ENCODE data around the gene GMPPB. TPM values are rescaled to one million over a fixed set of nuclear protein-coding genes. Genes with fewer than 3 reads are reported as not detected.

Gene GMPPB
- total and polyA plus RNA-seq, 2 donors from 2014 or later = 25.0 to 37.4 TPM

GRCh38 chr3:49745986-49746385 lies 22.2 kb upstream of the GMPPB start:
- peaks cover 0 to 2% (median 2%) of the 10 kb centered on the region in 3 donors for H3K36me3 ChIP-seq (ENCODE audit: control insufficient read depth in 2 of 3, insufficient read depth in 3 of 3, low read length in 3 of 3)
- no peak overlapping the region for H3K27ac ChIP-seq (ENCODE audit: low read depth in 2 of 2, low read length in 2 of 2)
- H3K9me3 ChIP-seq (ENCODE audit: control insufficient read depth in 2 of 3, insufficient read depth in 1 of 3, low read length in 3 of 3) = no peaks in the 10 kb centered on the region
- no peaks in the 10 kb centered on the region for H3K27me3 ChIP-seq (ENCODE audit: control insufficient read depth, insufficient read depth, low read length)
- no peak for FAIRE-seq
- H3K4me3 ChIP-seq (ENCODE audit: low read length in 3 of 3) = no peak overlapping the region
- intact Hi-C loops (cut with DNase I) = no loop called here
- H3K9ac ChIP-seq (ENCODE audit: low read length in 3 of 3) = no peak overlapping the region
- TF ChIP-seq CTCF (IDR thresholded peaks at IDR 0.05; ENCODE audit: borderline replicate concordance, extremely low read depth, insufficient read depth) = no peak
- DNase-seq = no peak
- H3K4me1 ChIP-seq (ENCODE audit: control insufficient read depth in 2 of 3, insufficient read depth in 2 of 3, low read depth in 1 of 3, low read length in 3 of 3) = no peaks in the 10 kb centered on the region

GRCh38 chr3:49740427-49740826 lies 16.7 kb upstream of the GMPPB start:
- intact Hi-C loops (cut with DNase I) = no loop called here
- H3K4me3 ChIP-seq (ENCODE audit: low read length in 3 of 3) = no peak overlapping the region
- H3K27me3 ChIP-seq (ENCODE audit: control insufficient read depth, insufficient read depth, low read length) = no peaks in the 10 kb centered on the region
- FAIRE-seq (no peak), DNase-seq (no peak)
- H3K4me1 ChIP-seq (ENCODE audit: control insufficient read depth in 2 of 3, insufficient read depth in 2 of 3, low read depth in 1 of 3, low read length in 3 of 3) = no peaks in the 10 kb centered on the region
- no peak overlapping the region for H3K27ac ChIP-seq (ENCODE audit: low read depth in 2 of 2, low read length in 2 of 2)
- no peak overlapping the region for H3K9ac ChIP-seq (ENCODE audit: low read length in 3 of 3)
- peaks cover 6 to 23% (median 13%) of the 10 kb centered on the region in 3 donors for H3K36me3 ChIP-seq (ENCODE audit: control insufficient read depth in 2 of 3, insufficient read depth in 3 of 3, low read length in 3 of 3)
- no peak for TF ChIP-seq CTCF (IDR thresholded peaks at IDR 0.05; ENCODE audit: borderline replicate concordance, extremely low read depth, insufficient read depth)
- H3K9me3 ChIP-seq (ENCODE audit: control insufficient read depth in 2 of 3, insufficient read depth in 1 of 3, low read length in 3 of 3) = no peaks in the 10 kb centered on the region

GRCh38 chr3:49738067-49738713 lies 14.4 kb upstream of the GMPPB start:
- no peak overlapping the region for H3K9ac ChIP-seq (ENCODE audit: low read length in 3 of 3)
- no peak for TF ChIP-seq CTCF (IDR thresholded peaks at IDR 0.05; ENCODE audit: borderline replicate concordance, extremely low read depth, insufficient read depth)
- no peaks in the 10 kb centered on the region for H3K9me3 ChIP-seq (ENCODE audit: control insufficient read depth in 2 of 3, insufficient read depth in 1 of 3, low read length in 3 of 3)
- peaks cover 6 to 27% (median 20%) of the 10 kb centered on the region in 3 donors for H3K36me3 ChIP-seq (ENCODE audit: control insufficient read depth in 2 of 3, insufficient read depth in 3 of 3, low read length in 3 of 3)
- H3K27me3 ChIP-seq (ENCODE audit: control insufficient read depth, insufficient read depth, low read length) = no peaks in the 10 kb centered on the region
- no peak for DNase-seq
- H3K4me1 ChIP-seq (ENCODE audit: control insufficient read depth in 2 of 3, insufficient read depth in 2 of 3, low read depth in 1 of 3, low read length in 3 of 3) = no peaks in the 10 kb centered on the region
- FAIRE-seq = no peak
- intact Hi-C loops (cut with DNase I) = no loop called here
- no peak overlapping the region for H3K4me3 ChIP-seq (ENCODE audit: low read length in 3 of 3)
- H3K27ac ChIP-seq (ENCODE audit: low read depth in 2 of 2, low read length in 2 of 2) = no peak overlapping the region

- TF ChIP-seq CTCF (IDR thresholded peaks at IDR 0.05; ENCODE audit: borderline replicate concordance, extremely low read depth, insufficient read depth) = no peak
- intact Hi-C loops (cut with DNase I) = no loop called here
- FAIRE-seq = no peak
- Histone ChIP-seq H3K27ac (ENCODE audit: low read depth in 2 of 2, low read length in 2 of 2) (no peak overlapping the region), H3K9me3 (ENCODE audit: control insufficient read depth in 2 of 3, insufficient read depth in 1 of 3, low read length in 3 of 3) (no peaks in the 10 kb centered on the region), H3K4me1 (ENCODE audit: control insufficient read depth in 2 of 3, insufficient read depth in 2 of 3, low read depth in 1 of 3, low read length in 3 of 3) (no peaks in the 10 kb centered on the region), H3K36me3 (ENCODE audit: control insufficient read depth in 2 of 3, insufficient read depth in 3 of 3, low read length in 3 of 3) (peaks cover 17 to 53% (median 28%) of the 10 kb centered on the region in 3 donors), H3K4me3 (ENCODE audit: low read length in 3 of 3) (no peak overlapping the region), H3K9ac (ENCODE audit: low read length in 3 of 3) (no peak overlapping the region), H3K27me3 (ENCODE audit: control insufficient read depth, insufficient read depth, low read length) (no peaks in the 10 kb centered on the region)
- no peak for DNase-seq
Observed at GRCh38 chr3:49734752-49735151, 11.0 kb upstream of the GMPPB start.
